HL-60/S4 treated with phorbol 12-myristate 13-acetate at 8.2 ng/mL for 4 days and 3 days (cell line): Measurements from ENCODE around the gene ERVV-1.
"Not testable (repeated sequence)": the region's sequence is repeated elsewhere in the genome, so short reads cannot be mapped to it uniquely, and the experiment has no call there.

Source experiments
- in situ Hi-C: fragments of 300-500 bp; cut with MboI; formaldehyde crosslinking; loops from 2 replicates; pipeline ENCODE4 v1.15.0; 2022; ENCODE audit warnings: low sequenced_read_pairs

The ERVV-1 gene, protein sequence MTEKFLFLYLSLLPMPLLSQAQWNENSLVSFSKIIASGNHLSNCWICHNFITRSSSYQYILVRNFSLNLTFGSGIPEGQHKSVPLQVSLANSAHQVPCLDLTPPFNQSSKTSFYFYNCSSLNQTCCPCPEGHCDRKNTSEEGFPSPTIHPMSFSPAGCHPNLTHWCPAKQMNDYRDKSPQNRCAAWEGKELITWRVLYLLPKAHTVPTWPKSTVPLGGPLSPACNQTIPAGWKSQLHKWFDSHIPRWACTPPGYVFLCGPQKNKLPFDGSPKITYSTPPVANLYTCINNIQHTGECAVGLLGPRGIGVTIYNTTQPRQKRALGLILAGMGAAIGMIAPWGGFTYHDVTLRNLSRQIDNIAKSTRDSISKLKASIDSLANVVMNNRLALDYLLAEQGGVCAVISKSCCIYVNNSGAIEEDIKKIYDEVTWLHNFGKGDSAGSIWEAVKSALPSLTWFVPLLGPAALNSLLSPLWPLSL

DNA sequence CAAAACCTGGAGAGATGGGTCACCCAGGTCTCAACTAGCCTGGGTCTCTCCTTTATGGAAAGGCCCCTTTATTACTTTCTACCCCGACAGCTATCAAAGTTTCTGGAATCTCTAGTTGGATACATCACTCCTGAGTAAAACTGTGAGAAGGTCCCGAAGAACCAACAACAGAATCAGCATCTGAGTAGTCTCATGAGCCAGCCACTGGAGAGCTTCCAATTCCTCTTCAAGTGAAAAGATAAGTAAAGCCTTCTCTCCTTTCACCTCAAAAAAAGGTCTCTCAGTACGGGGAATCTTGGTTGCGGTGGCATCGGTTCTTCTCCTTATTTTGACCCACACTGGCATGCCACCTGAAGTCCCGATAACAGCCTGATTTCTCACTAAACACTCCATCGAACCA is at the start of gene ERVV-1:
TSS of gene ERVV-1 (plus strand) at position 301 of the 400 bp plus-strand sequence. CDS start 170 bp downstream, outside the sequence.
- in situ Hi-C loops, result no loop called here

DNA sequence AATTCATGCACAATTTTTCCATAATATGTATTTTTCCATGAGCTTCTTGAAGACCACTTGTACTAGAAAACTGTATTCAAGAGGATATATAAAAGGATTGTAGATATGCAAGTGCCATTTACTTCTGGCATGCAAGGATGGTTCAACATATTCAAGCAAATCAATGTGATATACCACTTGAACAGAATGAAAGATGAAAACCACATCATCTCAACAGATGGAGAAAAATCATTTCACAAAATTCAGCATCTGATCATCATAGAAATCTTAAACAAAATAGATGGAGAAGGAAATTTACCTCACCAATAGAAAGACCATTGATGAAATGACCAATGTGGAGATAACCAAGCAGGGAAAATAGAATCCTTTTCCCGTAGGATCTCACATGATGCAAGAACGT is 45.9 kb upstream of the ERVV-1 start:
- in situ Hi-C loops, result no loop called here

DNA sequence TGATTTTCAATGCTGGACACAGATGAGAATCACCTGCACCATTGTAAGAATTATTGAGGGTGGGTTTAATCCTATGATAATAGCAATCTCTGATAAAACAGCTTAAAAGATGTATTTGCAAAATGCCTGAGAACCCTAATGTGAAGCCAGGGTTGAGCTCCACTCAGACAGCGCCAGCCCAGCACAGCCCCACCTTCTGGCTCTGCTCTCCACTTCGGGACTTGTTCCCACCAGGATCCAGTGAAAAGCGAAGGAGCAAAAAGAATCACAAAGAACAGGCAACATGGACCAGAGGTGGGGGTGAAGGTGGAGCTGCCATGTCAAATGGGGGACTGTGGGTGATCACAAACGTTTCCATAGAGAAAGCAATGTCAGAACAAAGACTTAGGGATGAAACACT is 32.4 kb upstream of the ERVV-1 start:
- in situ Hi-C loops, result no loop called here

DNA sequence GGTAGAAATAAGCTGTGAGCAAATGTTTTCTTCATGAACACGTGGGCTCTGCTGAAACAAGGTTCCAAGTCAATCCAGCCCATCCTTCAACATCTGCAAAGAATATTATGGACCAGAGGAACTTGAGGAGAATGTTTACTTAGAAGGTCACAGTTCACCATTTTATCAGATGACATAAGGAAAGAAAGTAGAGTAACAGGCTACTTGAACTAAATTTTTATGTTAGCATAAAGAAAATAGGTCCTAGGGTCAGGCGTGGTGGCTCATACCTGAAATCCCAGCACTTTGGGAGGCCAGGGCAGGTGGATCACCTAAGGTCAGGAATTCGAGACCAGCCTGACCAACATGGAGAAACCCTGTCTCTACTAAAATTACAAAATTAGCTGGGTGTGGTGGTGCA is 30.6 kb upstream of the ERVV-1 start:
- in situ Hi-C loops, result not testable (repeated sequence)

DNA sequence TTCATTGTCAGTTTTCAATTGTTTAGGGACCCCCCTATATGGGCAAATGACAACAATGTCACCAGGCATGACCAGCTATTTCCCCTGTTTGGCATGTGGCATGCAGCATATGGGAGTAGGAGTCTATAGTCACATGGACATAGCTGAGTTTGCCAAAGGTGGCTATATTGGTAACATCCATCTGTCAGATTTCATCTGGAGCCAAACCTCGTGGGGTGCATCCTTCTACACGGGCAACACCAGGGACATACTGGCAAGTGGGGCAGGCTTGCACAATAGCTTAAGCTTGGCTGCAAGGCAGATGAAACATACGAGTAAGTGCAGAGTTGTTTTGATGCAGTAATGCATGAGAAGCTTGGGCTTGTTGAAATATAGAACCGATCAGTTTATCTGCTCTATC is 26.5 kb upstream of the ERVV-1 start:
- in situ Hi-C loops, result no loop called here

DNA sequence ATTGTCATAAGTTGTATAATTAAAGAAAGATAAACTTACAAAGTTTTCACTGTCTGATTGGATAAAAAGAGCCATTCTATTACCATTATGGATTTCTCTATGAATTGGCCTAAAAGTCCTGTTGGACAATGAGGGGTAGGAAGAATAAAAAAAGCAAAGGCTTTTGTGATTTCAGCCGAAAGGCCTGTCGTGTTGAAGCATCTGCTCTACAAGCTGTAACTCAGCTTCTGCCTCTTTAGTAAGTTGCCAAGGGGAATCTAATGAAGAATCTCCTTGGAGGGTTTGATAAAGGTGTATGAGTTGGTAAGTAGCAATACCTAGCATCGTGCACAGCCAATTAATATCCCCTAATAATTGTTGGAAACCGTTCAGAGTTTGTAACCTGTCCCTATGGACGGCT is 25.2 kb upstream of the ERVV-1 start:
- in situ Hi-C loops, result no loop called here

DNA sequence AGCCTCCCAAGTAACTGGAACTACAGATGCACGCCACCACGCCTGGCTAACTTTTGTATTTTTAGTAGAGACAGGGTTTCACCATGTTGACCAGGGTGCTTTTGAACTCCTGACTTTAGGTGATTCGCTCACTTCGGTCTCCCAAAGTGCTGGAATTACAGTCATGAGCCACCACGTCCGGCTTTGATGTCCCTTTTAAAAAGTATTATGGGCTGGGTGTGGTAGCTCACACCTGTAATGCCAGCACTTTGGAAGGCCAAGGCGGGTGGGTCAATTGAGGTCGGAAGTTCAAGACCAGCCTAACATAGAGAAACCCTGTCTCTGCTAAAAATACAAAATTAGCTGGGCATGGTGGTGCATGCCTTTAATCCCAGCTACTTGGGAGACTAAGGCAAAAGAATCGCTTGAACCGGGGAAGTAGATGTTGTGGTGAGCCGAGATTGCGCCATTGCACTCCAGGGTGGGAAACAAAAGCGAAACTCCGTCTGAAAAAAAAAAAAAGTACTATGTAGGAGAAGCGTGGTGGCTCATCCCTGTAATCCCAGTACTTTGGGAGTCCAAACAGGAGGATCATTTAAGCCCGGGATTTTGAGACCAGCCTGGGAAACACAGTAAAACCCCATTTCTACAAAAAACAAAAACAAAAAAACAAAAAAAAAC is 22.8 kb upstream of the ERVV-1 start:
- in situ Hi-C loops, result no loop called here

DNA sequence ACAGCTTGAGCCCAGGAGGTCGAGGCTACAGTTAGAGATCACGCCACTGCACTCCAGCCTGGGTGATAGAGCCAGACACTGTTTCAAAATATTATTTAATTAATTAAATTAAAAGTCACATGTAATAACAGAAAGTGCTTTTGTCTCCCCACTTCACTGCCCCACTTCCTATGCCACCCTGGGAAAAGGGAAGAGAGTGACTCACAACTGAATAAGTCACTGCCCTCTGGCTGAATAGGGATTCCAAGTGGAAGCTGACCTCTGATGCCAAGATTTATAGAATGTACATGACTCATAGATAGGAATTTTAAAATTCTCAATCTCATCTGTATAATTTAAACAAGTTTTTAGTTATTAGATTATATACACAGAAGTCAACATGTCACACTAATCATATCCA is 22.2 kb upstream of the ERVV-1 start:
- in situ Hi-C loops, result no loop called here

DNA sequence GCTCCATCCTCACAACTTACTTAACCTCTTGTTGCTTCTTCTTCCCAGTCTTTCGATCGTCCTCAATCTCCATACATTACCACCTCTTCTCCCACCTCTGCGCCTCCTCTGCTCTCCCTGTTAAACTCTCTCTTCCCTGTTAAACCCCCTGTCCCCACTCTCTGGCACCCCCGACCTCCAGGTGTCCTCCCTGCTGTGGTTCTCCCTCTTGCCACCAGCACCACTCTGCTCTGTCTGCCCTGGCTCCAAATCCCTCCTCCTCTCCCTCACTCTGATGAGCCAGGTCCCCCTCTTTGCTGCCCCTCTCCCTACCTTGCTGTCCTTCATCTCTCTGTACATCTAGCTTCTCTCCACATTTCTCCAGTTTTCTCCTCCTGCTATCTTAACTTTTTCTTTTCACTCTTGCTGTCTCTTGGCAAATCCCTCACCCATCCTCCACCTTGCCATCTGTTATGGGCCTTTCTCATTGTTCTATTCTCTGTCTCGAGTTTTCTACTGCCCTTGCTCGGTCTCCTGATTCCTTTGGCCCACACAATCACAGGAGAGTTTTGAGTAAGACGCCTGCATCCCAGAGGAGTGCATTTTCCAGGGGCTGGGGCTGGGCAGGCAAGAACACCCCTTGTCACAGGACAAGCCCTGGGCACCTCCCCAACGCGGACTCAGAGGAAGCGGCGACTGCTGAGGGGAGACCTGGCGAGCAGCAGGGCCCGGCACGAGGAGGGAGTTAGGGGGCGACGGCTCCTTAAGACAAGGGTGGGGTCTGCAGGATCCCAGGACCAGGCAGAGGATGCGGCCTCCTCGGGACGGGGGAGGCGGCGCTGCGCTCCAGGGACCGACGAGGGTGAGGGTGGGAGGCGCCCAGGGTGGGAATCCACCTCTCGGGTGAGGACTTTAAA is 21.4 kb upstream of the ERVV-1 start:
- in situ Hi-C loops, result no loop called here

DNA sequence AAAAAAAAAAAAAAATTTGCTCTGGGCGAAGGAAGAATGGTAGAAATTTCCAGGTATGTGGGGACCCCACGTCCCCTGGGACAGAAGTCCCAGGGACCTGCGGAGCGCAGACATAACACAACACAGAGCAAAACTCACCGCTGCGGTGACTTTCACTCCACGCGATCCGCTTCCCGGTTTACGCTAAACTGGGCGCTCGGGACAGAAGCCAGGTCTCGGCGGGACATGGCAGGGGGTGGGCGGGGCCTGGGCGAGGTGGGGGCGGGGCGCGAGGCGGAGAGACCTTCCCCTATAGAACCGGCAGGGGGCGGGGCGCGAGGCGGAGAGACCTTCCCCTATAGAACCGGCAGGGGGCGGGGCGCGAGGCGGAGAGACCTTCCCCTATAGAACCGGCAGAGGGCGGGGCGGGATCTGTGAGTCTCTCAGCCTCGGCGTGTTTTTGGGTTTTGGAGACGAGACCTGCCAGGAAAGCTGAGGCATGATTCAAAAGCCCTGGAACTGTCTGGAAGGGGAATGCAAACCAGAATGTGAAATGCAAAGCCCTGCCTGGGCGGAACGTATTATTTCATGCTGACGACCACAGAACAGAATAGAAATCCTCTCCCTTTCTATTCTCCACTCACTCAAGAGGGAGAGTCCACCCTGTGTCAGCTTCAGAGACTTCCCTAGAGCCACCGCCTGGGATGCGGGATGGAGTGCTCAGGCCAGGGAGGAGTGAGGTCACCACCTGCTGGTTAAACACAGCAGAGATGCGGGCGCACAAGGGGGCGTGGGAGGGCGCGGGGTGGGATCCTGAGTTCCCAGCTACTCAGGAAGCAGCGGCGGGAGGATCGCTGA is 20.2 kb upstream of the ERVV-1 start:
- in situ Hi-C loops, result no loop called here

DNA sequence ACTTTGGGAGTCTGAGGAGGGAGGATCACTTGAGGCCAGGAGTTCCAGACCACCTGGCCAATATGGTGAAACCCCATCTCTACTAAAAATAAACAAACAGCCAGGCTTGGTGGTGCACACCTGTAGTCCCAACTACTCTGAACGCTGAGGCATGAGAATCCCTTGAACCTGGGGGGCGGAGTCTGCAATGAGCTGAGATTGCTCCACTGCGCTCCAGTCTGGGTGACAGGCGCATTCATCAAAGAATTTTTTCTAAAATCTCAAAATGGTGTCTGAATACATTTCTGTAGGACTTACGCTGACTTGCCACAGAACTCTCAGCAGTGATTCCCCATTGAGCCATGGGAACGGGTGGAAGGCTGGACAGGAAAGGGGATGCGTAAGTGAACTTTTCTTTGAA is 18.0 kb upstream of the ERVV-1 start:
- in situ Hi-C loops, result no loop called here

DNA sequence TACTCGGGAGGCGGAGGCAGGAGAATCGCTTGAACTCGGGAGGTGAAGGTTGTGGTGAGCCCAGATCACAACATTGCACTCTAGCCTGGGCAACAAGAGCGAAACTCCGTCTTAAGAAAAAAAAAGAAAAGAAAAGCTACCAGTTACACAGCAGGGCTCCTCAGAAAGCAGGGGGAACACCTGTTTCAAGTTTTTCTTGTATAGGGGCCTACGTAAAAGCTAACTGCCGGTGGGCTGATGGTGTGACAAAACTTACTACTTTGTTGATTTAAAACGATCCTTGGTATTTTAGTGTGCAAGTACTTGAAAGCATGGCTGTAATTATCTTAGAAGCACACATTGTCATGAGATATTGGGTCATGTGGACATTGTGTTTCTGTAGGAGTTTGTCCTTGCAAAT is 15.7 kb upstream of the ERVV-1 start:
- in situ Hi-C loops, result no loop called here

DNA sequence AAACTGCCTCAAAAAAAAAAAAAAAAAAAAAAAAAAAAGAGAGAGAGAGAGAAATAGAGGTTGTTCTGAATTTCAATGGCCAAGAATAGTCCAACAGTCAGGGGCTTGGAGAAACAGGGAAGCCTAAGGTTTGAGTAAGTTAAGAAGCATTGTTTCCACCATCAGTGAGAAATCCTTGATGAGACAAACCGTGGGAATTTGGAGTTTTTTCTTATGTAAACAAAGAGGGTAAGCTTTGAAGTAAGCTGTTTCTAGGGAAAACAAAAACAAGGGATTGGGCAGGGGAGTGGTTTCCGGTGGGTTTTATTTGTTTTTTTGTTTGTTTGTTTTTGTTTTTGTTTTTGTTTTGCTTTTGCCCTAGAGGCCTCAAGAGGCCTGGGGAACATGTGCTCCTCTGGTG is 11.2 kb upstream of the ERVV-1 start:
- in situ Hi-C loops, result no loop called here

DNA sequence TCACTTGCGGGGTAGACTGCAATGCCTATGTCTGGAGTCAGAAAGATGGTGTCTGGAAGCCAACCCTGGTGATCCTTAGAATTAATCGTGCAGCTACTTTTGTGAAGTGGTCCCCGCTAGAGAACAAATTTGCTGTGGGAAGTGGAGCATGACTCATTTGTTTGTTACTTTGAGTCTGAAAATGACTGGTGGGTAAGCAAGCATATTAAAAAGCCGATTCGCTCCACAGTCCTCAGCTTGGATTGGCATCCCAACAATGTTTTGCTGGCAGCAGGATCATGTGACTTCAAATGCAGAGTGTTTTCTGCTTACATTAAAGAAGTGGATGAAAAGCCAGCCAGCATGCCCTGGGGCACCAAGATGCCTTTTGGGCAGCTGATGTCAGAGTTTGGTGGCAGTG is 9.5 kb upstream of the ERVV-1 start:
- in situ Hi-C loops, result no loop called here

DNA sequence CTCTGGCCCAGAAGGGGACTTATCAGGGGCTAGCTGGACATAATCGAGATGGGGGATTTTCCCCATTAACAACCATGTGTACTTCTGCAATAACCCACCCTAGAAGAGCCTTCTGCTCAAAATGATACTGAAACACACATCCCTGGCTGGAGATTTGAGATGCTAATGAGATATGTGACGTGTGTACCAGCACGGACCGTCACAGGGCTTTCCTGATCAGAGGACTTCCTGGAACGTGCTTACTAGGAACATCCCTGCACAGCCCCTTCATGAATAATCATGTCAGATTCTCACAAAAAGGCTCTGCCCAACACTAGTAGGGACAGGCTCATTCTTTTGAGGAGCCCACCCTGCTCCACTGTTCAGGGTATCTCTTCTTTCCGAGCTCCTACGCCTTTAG is 6.5 kb upstream of the ERVV-1 start:
- in situ Hi-C loops, result no loop called here

DNA sequence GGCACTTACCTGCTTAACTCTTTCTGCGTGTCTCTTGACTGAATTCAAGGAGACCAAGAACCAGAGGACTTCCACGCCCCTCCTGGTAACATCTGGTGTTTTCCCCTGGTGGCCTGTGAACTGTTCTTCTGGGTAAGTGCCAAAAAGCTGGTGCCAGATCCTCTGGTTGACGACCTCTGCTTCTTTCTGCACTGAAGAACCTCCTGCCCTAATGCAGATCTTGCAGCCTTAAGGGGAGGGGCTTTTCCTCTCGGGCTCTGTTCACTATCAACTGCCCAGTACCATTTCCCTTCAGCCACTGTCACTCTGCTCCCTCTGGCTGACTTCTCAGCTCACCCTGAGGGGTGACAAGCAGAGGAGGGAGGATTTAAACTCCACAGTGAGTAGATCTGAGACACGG is 6.1 kb upstream of the ERVV-1 start:
- in situ Hi-C loops, result no loop called here

DNA sequence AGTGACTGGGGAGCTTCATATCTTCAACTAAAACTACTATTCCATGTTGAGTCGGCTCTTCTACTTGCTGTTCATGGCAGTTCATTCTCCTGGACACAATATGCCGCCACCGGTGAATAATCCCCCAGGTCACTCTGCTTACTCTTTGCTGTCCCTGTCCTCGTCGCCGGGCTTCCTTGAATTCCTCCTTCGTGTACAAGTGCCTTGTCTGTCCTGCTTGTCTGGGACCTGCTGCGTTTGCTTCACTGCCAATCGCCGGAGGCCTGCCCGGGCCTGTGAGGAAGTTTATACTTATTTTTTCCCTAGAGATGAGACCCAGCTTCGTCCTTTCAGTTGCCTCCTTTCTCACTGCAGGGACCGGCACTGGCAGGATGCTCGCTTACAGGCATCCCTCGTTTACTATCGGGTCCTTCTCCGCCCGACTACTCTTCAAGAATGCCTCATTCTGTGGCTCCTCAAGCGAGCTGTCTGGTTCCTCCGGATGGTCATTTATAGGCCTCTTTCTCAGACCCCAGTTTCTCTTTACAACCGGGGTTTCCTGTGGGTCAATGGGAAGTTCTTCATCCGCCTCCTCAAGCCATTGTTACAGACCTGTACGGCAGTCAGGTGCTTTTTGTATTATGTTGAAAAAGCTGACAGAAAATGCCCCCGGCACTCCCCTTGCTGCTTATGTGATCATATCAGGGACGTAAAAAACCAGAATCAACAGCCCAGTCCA is 5.5 kb upstream of the ERVV-1 start:
- in situ Hi-C loops, result no loop called here

DNA sequence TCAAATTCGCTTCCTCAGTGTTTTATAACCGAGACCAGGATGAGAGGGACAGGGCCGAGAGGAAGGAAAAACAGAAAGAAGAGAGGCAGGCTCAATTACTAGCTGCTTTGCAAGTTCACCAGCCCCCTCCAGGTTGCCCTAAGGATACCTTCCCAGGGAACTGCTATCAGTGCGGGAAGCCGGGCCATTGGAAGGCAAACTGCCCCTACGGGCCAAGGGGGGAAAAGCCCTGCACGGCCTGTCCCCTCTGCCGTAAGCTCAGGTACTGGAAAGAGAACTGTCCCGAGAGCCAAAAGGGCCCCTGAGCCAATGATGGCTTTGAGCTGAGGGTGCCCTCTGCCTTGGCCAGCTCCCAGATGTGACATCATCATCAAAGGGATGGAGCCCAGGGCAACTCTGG is 3.2 kb upstream of the ERVV-1 start:
- in situ Hi-C loops, result no loop called here

DNA sequence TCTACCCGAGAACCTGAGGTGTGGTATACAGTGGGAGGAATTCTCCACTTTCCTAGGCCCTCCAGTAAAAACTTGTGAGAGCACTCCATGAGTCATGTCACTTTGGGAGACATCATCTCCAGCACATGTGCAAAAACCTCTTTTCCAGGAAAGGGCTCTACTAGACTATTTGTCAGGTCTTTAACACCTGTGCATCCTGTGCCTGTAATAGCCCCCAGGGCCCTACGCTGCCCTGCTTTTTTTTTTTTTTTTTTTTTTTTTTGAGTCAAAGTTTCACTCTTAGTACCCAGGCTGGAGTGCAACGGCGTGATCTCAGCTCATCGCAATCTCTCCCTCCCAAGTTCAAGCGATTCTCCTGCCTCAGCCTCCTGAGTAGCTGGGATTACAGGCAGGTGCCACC is 1.7 kb upstream of the ERVV-1 start:
- in situ Hi-C loops, result no loop called here

DNA sequence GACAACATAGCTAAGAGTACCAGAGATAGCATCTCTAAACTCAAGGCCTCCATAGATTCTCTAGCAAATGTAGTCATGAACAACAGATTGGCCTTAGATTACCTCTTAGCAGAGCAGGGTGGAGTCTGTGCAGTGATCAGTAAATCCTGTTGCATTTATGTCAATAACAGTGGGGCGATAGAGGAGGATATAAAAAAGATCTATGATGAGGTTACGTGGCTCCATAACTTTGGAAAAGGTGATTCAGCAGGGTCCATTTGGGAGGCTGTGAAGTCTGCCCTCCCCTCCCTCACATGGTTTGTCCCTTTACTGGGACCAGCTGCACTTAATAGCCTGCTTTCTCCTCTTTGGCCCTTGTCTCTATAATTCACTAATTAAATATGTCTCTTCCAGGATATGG is 1.4 kb downstream of the ERVV-1 start:
- in situ Hi-C loops, result no loop called here
